ENCODE measurements around the gene CPA1. TPM values are rescaled to one million over a fixed set of nuclear protein-coding genes. Genes with fewer than 3 reads are reported as not detected.

Gene CPA1
- total and polyA plus RNA-seq, 9 of the 15 experiments (the other 6 are each of a cell fraction or from before 2014, with no cell fraction given) = 6.5 TPM; not detected in 8

DNA sequence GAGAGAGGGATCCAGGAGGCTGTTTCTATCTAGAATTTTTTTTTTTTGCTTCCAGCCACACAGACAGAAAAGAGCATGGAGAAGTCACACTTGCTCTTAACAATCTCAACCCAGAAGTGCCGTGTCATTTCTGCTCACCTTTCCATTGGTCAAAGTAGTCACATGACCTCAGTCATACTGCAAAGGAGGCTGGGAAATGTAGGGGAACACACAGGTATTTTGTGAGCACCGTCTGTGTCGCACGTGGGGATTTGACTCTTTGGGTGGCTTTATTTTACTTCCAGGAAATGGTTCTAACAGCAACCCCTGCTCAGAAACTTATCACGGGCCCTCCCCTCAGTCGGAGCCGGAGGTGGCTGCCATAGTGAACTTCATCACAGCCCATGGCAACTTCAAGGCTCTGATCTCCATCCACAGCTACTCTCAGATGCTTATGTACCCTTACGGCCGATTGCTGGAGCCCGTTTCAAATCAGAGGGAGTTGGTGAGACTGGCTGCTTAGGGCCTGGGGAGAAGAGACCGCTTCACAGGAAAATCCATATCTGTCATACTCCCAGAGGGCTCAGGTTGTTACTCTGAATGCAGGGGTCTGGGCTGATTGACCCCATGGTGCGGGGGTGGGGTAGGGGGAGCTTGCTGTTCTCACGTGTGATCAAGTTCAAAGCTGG is 13.1 kb upstream of the CPA1 start (continued):
- TF ChIP-seq, protein P1, sequence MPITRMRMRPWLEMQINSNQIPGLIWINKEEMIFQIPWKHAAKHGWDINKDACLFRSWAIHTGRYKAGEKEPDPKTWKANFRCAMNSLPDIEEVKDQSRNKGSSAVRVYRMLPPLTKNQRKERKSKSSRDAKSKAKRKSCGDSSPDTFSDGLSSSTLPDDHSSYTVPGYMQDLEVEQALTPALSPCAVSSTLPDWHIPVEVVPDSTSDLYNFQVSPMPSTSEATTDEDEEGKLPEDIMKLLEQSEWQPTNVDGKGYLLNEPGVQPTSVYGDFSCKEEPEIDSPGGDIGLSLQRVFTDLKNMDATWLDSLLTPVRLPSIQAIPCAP (CRISPR knock-in tag; IDR thresholded peaks at IDR 0.05; ENCODE audit: borderline replicate concordance) = no peak
- TF ChIP-seq, protein P2, sequence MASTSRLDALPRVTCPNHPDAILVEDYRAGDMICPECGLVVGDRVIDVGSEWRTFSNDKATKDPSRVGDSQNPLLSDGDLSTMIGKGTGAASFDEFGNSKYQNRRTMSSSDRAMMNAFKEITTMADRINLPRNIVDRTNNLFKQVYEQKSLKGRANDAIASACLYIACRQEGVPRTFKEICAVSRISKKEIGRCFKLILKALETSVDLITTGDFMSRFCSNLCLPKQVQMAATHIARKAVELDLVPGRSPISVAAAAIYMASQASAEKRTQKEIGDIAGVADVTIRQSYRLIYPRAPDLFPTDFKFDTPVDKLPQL (IDR thresholded peaks at IDR 0.05; ENCODE audit: extremely low read depth, insufficient read length) = no peak
- TF ChIP-seq ELF4 (CRISPR knock-in tag; IDR thresholded peaks at IDR 0.05) (no peak), CBFB (CRISPR knock-in tag; IDR thresholded peaks at IDR 0.05) (no peak; the same call in 1 of the 2 replicates), CBFA2T2 (conservative IDR thresholded peaks at IDR 0.05) (peak; percentile 45), EWSR1 (IDR thresholded peaks at IDR 0.05; ENCODE audit: borderline replicate concordance, low read depth, partially characterized antibody) (no peak), L3MBTL2 (IDR thresholded peaks at IDR 0.05) (peak; percentile 84), CEBPB (tag; IDR thresholded peaks at IDR 0.05) (no peak), RBFOX2 (IDR thresholded peaks at IDR 0.05; ENCODE audit: low read depth, low read length) (no peak), PHF20 (IDR thresholded peaks at IDR 0.05; ENCODE audit: partially characterized antibody) (peak; percentile 25), SETDB1 (IDR thresholded peaks at IDR 0.05; ENCODE audit: low read length) (no peak), KLF13 (tag; IDR thresholded peaks at IDR 0.05; ENCODE audit: borderline replicate concordance, low read depth) (no peak), SAFB (IDR thresholded peaks at IDR 0.05; ENCODE audit: borderline replicate concordance, low read depth, low read length) (no peak)
- TF ChIP-seq, protein P3, sequence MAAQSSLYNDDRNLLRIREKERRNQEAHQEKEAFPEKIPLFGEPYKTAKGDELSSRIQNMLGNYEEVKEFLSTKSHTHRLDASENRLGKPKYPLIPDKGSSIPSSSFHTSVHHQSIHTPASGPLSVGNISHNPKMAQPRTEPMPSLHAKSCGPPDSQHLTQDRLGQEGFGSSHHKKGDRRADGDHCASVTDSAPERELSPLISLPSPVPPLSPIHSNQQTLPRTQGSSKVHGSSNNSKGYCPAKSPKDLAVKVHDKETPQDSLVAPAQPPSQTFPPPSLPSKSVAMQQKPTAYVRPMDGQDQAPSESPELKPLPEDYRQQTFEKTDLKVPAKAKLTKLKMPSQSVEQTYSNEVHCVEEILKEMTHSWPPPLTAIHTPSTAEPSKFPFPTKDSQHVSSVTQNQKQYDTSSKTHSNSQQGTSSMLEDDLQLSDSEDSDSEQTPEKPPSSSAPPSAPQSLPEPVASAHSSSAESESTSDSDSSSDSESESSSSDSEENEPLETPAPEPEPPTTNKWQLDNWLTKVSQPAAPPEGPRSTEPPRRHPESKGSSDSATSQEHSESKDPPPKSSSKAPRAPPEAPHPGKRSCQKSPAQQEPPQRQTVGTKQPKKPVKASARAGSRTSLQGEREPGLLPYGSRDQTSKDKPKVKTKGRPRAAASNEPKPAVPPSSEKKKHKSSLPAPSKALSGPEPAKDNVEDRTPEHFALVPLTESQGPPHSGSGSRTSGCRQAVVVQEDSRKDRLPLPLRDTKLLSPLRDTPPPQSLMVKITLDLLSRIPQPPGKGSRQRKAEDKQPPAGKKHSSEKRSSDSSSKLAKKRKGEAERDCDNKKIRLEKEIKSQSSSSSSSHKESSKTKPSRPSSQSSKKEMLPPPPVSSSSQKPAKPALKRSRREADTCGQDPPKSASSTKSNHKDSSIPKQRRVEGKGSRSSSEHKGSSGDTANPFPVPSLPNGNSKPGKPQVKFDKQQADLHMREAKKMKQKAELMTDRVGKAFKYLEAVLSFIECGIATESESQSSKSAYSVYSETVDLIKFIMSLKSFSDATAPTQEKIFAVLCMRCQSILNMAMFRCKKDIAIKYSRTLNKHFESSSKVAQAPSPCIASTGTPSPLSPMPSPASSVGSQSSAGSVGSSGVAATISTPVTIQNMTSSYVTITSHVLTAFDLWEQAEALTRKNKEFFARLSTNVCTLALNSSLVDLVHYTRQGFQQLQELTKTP (IDR thresholded peaks at IDR 0.05; ENCODE audit: low read depth in 1 of 2, partially characterized antibody in 2 of 2) = peak in 1 of 2 experiments; percentile 56
- TF ChIP-seq, protein P4, sequence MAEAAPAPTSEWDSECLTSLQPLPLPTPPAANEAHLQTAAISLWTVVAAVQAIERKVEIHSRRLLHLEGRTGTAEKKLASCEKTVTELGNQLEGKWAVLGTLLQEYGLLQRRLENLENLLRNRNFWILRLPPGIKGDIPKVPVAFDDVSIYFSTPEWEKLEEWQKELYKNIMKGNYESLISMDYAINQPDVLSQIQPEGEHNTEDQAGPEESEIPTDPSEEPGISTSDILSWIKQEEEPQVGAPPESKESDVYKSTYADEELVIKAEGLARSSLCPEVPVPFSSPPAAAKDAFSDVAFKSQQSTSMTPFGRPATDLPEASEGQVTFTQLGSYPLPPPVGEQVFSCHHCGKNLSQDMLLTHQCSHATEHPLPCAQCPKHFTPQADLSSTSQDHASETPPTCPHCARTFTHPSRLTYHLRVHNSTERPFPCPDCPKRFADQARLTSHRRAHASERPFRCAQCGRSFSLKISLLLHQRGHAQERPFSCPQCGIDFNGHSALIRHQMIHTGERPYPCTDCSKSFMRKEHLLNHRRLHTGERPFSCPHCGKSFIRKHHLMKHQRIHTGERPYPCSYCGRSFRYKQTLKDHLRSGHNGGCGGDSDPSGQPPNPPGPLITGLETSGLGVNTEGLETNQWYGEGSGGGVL (CRISPR knock-in tag; IDR thresholded peaks at IDR 0.05) = no peak
- TF ChIP-seq, protein P5, sequence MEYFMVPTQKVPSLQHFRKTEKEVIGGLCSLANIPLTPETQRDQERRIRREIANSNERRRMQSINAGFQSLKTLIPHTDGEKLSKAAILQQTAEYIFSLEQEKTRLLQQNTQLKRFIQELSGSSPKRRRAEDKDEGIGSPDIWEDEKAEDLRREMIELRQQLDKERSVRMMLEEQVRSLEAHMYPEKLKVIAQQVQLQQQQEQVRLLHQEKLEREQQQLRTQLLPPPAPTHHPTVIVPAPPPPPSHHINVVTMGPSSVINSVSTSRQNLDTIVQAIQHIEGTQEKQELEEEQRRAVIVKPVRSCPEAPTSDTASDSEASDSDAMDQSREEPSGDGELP (CRISPR knock-in tag; IDR thresholded peaks at IDR 0.05; ENCODE audit: borderline replicate concordance) = peak; percentile 17; the same call in 1 of the 2 replicates
- TF ChIP-seq, protein P6, sequence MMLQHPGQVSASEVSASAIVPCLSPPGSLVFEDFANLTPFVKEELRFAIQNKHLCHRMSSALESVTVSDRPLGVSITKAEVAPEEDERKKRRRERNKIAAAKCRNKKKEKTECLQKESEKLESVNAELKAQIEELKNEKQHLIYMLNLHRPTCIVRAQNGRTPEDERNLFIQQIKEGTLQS (IDR thresholded peaks at IDR 0.05) = no peak
- TF ChIP-seq, protein P6 (CRISPR knock-in tag; conservative IDR thresholded peaks at IDR 0.05) = no peak

Measured in K562 (cell line).